Right cardiac atrium (tissue), 5 donors: ENCODE results near the gene MAML3. TPM values are rescaled to one million over a fixed set of nuclear protein-coding genes. Genes with fewer than 3 reads are reported as not detected.

Experiments
- polyA plus RNA-seq: library from polyadenylated mRNA; stranded (reverse); fragments of 200-250 nt; gene quantifications from one replicate; pipeline ENCODE4 v1.2.3, GENCODE V29; 2013
- total RNA-seq, 4 donors: library from RNA; stranded (reverse); fragmentation: NEBNext Ultra II Directional; extraction: Animal tissue kit (Norgen Biotek cat#: 25700); gene quantifications; one replicate each; pipeline ENCODE4 v1.2.1, GENCODE V29; 2021
- donor health status: healthy with polysubstance abuse.
- donor health status: DM: no; HTN: yes; CAD: no.
- donor health status: DM: no; HTN: no; CAD: no.
- donor health status: DM: no; HTN: yes; CAD: no; lungs with severe emphysema.
- donor health status: DM: yes; HTN: yes; CAD: no.

Gene MAML3
- total and polyA plus RNA-seq, 5 donors = 1.6 to 4.2 (median 3.2) TPM

Other genes with a start within 250 kb of the MAML3 start
- gene SCOC, start 219.5 kb upstream of the MAML3 start, total RNA-seq = 10 to 100 TPM; 82.3 to 98.1 (median 88.6) TPM
- 108 TPM for gene SCOC, start 219.5 kb upstream of the MAML3 start, polyA plus RNA-seq